Activated T-helper 1 cell treated with Interleukin-2 at 50 U/mL for 16 hours (primary cell): ENCODE data around the gene MRC2.
"Not testable (repeated sequence)": the region's sequence is repeated elsewhere in the genome, so short reads cannot be mapped to it uniquely, and the experiment has no call there.

Experiments
- DNase-seq: peaks from one replicate; pipeline ENCODE4 v3.0.0-alpha.2; 2020; ENCODE audit warnings: low read depth

Gene MRC2

GRCh38 chr17:62627219-62627903 lies at the start of gene MRC2:
Gene MRC2, plus strand, starts transcription at chr17:62627670. Its CDS starts 133 bp downstream, at chr17:62627803.
- DNase-seq: no peak

- DNase-seq: no peak
Measured at GRCh38 chr17:62578757-62579487, 48.5 kb upstream of the MRC2 start.

GRCh38 chr17:62580947-62581346 lies 46.5 kb upstream of the MRC2 start:
- DNase-seq: no peak

- DNase-seq: no peak
Measured at GRCh38 chr17:62581764-62582163, 45.7 kb upstream of the MRC2 start.

GRCh38 chr17:62587554-62587953 lies 39.9 kb upstream of the MRC2 start:
- no peak for DNase-seq

- DNase-seq: no peak
Measured at GRCh38 chr17:62588109-62588508, 39.4 kb upstream of the MRC2 start.

GRCh38 chr17:62591333-62591732 lies 36.1 kb upstream of the MRC2 start:
- no peak for DNase-seq

- not testable (repeated sequence) for DNase-seq
Measured at GRCh38 chr17:62591822-62592221, 35.6 kb upstream of the MRC2 start.

- DNase-seq: no peak
Measured at GRCh38 chr17:62592341-62593099, 35.0 kb upstream of the MRC2 start.

- no peak for DNase-seq
Measured at GRCh38 chr17:62595484-62595883, 32.0 kb upstream of the MRC2 start.

- no peak for DNase-seq
Measured at GRCh38 chr17:62596662-62597061, 30.8 kb upstream of the MRC2 start.

GRCh38 chr17:62597150-62597549 lies 30.3 kb upstream of the MRC2 start:
- no peak for DNase-seq

- DNase-seq: no peak
Measured at GRCh38 chr17:62597920-62598319, 29.6 kb upstream of the MRC2 start.

GRCh38 chr17:62599964-62600657 lies 27.4 kb upstream of the MRC2 start:
- no peak for DNase-seq

- DNase-seq: no peak
Measured at GRCh38 chr17:62600805-62601204, 26.7 kb upstream of the MRC2 start.

GRCh38 chr17:62601471-62601870 lies 26.0 kb upstream of the MRC2 start:
- no peak for DNase-seq

GRCh38 chr17:62603783-62604182 lies 23.7 kb upstream of the MRC2 start:
- not testable (repeated sequence) for DNase-seq

GRCh38 chr17:62605588-62605987 lies 21.9 kb upstream of the MRC2 start:
- DNase-seq: no peak

GRCh38 chr17:62611292-62611691 lies 16.2 kb upstream of the MRC2 start:
- no peak for DNase-seq

GRCh38 chr17:62611728-62612127 lies 15.7 kb upstream of the MRC2 start:
- no peak for DNase-seq

GRCh38 chr17:62612289-62612688 lies 15.2 kb upstream of the MRC2 start:
- DNase-seq: not testable (repeated sequence)

- DNase-seq: not testable (repeated sequence)
Measured at GRCh38 chr17:62613095-62613494, 14.4 kb upstream of the MRC2 start.
